Measurements from ENCODE around the gene DOC2A.

DOC2A gene

GRCh38 chr16:29987371-29988085 lies 23.3 kb downstream of the DOC2A start:
- no peak for DNase-seq

GRCh38 chr16:29986931-29987330 lies 23.9 kb downstream of the DOC2A start:
- DNase-seq: no peak

GRCh38 chr16:29986231-29986630 lies 24.6 kb downstream of the DOC2A start:
- no peak for DNase-seq

GRCh38 chr16:29985271-29985811 lies 25.5 kb downstream of the DOC2A start:
- DNase-seq: no peak

- DNase-seq: no peak
These were observed 26.1 kb downstream of the DOC2A start for GRCh38 chr16:29984764-29985147.

- no peak for DNase-seq
These were observed 26.6 kb downstream of the DOC2A start for GRCh38 chr16:29984137-29984763.

- DNase-seq: no peak
These were observed 27.2 kb downstream of the DOC2A start for GRCh38 chr16:29983420-29984136.

GRCh38 chr16:29982560-29983419 lies 28.0 kb downstream of the DOC2A start:
- no peak for DNase-seq

- no peak for DNase-seq
These were observed 32.1 kb downstream of the DOC2A start for GRCh38 chr16:29978564-29979270.

GRCh38 chr16:29978081-29978480 lies 32.7 kb downstream of the DOC2A start:
- no peak for DNase-seq

- no peak for DNase-seq
These were observed 33.6 kb downstream of the DOC2A start for GRCh38 chr16:29977063-29977825.

GRCh38 chr16:29975811-29976511 lies 34.9 kb downstream of the DOC2A start:
- peak; percentile 75 for DNase-seq

GRCh38 chr16:29975134-29975538 lies 35.7 kb downstream of the DOC2A start:
- no peak for DNase-seq

- DNase-seq: peak; percentile 59
These were observed 36.3 kb downstream of the DOC2A start for GRCh38 chr16:29974291-29975133.

- DNase-seq: peak; percentile 100
These were observed 37.2 kb downstream of the DOC2A start, which contains the start of gene TAOK2 for GRCh38 chr16:29973384-29974246. TAOK2 (plus strand) TSS chr16:29973868; CDS start chr16:29977773, 3,905 bp downstream.

GRCh38 chr16:29972992-29973383 lies 37.8 kb downstream of the DOC2A start:
- no peak for DNase-seq

- no peak for DNase-seq
These were observed 38.3 kb downstream of the DOC2A start for GRCh38 chr16:29972500-29972899.

- DNase-seq: no peak
These were observed 39.5 kb downstream of the DOC2A start for GRCh38 chr16:29971304-29971703.

GRCh38 chr16:29968205-29968604 lies 42.6 kb downstream of the DOC2A start:
- DNase-seq: no peak

All from hematopoietic multipotent progenitor cell treated with erythropoietin and hydrocortisone succinate and interleukin-3 and kit ligand, for 4 days (in vitro differentiated cells).